GM12872 (cell line): ENCODE data around the gene ANAPC15.

Experiments used
- TF ChIP-seq, protein P1 (sequence below): IDR thresholded peaks from 3 replicates; pipeline ENCODE4 v1.5.1; 2011; ENCODE audit warnings: low read depth, mild to moderate bottlenecking, low read length, moderate library complexity; ENCODE audit not compliant: insufficient read depth

Gene ANAPC15

GRCh38 chr11:72072348-72072747 is 40.1 kb downstream of the ANAPC15 start:
- TF ChIP-seq, protein P1, sequence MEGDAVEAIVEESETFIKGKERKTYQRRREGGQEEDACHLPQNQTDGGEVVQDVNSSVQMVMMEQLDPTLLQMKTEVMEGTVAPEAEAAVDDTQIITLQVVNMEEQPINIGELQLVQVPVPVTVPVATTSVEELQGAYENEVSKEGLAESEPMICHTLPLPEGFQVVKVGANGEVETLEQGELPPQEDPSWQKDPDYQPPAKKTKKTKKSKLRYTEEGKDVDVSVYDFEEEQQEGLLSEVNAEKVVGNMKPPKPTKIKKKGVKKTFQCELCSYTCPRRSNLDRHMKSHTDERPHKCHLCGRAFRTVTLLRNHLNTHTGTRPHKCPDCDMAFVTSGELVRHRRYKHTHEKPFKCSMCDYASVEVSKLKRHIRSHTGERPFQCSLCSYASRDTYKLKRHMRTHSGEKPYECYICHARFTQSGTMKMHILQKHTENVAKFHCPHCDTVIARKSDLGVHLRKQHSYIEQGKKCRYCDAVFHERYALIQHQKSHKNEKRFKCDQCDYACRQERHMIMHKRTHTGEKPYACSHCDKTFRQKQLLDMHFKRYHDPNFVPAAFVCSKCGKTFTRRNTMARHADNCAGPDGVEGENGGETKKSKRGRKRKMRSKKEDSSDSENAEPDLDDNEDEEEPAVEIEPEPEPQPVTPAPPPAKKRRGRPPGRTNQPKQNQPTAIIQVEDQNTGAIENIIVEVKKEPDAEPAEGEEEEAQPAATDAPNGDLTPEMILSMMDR: no peak

GRCh38 chr11:72070491-72070890 is 42.0 kb downstream of the ANAPC15 start:
- TF ChIP-seq, protein P1: no peak

DNA sequence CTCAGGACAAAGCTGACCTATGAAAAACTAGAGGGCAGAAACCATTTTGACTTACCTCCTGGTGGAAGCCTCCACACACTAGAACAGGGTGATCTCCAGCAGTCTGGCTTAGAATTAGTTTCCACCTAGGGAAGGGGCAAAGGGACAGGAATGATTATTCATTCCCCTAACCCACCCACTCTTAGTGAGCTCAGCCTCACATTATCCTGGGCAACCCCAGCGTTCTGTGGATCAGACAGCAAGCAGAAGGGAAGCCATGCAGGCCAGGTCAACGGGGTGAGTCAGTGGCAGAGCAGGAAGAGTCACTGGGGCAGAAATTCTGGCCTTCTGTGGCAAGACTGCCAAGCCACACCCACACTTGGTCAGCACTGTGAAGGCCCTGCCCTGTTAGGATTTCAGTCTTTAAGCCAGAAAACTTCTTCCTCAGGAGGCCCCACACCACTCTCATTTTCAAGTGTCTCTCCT is 42.7 kb downstream of the ANAPC15 start:
- TF ChIP-seq, protein P1: no peak

DNA sequence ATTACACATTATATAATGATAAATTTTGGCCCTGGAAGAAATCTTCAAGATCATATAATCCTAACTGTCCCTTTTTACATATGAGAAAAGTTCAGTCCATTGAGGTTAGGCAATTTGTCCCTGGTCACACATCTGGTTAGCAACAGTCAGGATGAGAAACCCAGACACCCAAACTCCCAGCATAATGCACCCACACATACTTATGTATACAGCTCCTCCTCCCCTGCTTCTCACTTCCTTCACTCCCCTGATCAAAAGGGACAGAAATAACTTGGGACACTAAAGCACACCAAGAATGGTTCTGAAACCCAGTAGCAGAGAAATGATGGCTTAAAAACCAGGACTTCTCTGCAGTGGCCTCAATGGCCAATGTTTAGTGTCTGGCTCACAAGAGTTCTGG is 43.3 kb downstream of the ANAPC15 start:
- TF ChIP-seq, protein P1: no peak

DNA sequence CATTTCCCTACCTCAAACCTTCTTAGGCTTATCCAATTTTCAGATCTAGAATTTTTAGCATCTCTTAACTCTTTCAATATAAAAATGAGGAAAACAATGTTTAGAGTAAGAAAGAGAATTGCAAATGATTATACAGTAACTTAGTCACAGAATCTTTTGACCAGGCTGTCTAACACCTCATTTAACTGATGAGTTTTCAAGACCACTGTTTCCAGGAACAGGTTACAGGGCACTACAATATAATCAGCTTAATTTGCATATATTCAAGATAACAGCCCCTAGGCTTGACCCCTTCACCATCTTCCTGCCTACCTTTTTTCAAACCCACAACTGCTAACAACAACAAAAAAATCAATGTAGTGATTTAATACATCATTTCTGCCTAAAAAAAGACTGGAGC is 44.8 kb downstream of the ANAPC15 start:
- TF ChIP-seq, protein P1: no peak

DNA sequence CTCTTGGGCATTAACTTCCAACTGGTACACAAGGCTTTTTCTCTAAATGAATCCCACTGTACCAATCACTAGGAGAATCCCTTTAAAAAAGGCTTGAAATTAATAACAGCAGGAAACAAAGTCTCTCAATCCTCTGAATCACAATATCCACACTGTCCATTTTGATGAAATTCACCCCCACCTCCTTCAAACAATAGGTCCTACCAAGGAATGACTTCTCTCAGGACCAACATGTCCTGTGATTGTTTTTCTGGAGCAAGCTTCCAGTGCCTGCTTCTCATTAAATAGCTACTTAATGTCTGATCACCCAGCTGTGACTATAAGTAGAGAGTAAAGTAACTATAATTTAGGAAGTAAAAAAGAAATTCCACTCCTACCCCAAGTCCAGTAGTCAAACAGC is 45.2 kb downstream of the ANAPC15 start:
- TF ChIP-seq, protein P1: no peak

DNA sequence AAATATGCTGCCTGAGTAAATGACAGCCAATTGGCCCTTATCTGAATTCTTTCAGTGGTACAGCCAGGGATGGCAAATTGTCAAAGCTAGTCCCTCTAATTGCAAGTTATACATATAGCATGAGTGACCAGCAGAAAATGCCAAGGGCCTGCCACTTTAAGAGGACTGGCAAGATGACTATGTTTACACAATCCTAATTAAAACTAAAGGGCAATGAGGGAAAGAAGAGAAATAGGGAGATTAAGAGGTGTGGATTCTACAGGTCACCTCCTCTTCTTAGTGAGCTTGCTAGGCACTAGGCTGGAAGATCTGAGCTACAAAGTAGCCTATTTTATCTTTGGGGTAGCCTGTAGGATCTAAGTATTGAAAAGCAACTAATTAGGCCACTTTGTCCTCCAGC is 45.6 kb downstream of the ANAPC15 start:
- TF ChIP-seq, protein P1: no peak
